A673 (cell line): ENCODE measurements around the gene A1BG.

Source experiments
- EZH2 ChIP-seq: fragments of 200-600 bp; sonication (generic); IDR thresholded peaks from 2 replicates; pipeline ENCODE4 v1.6.1; 2017; ENCODE audit warnings: borderline replicate concordance, low read depth, mild to moderate bottlenecking, mixed read lengths, antibody characterized with exemption, low read length; ENCODE audit not compliant: poor library complexity, severe bottlenecking
- TF ChIP-seq, protein P1 (sequence below): fragments of 300-800, 200-600 bp; sonication (generic); conservative IDR thresholded peaks from 2 replicates; pipeline ENCODE4 v1.5.1; 2017; ENCODE audit warnings: low read depth, mild to moderate bottlenecking, antibody characterized with exemption, low read length, moderate library complexity, mixed read lengths

DNA sequence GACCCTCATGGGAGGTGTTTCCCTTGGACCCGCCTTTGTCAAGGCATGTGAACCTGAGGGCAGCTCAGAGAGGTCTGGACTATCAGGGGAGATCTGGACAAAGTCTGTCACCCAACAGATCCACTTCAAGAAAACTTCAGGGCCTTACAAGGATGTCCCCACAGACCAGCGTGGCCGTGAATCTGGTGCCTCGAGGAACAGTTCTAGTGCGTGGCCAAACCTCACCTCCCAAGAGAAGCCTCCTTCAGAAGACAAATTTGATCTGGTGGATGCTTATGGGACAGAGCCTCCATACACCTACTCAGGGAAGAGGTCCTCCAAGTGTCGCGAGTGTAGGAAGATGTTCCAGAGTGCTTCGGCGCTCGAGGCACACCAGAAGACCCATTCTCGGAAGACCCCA, 15.0 kb downstream of the A1BG start:
- no peak for TF ChIP-seq EZH2
- TF ChIP-seq, protein P1, sequence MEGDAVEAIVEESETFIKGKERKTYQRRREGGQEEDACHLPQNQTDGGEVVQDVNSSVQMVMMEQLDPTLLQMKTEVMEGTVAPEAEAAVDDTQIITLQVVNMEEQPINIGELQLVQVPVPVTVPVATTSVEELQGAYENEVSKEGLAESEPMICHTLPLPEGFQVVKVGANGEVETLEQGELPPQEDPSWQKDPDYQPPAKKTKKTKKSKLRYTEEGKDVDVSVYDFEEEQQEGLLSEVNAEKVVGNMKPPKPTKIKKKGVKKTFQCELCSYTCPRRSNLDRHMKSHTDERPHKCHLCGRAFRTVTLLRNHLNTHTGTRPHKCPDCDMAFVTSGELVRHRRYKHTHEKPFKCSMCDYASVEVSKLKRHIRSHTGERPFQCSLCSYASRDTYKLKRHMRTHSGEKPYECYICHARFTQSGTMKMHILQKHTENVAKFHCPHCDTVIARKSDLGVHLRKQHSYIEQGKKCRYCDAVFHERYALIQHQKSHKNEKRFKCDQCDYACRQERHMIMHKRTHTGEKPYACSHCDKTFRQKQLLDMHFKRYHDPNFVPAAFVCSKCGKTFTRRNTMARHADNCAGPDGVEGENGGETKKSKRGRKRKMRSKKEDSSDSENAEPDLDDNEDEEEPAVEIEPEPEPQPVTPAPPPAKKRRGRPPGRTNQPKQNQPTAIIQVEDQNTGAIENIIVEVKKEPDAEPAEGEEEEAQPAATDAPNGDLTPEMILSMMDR, result no peak
